Panc1 (cell line): ENCODE results near the gene SPACA7.

Experiments used
- SIN3A ChIP-seq: IDR thresholded peaks from 2 replicates; pipeline ENCODE4 v1.6.1; 2012; ENCODE audit warnings: low read depth, mild to moderate bottlenecking, low read length, moderate library complexity, borderline replicate concordance; ENCODE audit not compliant: insufficient read depth
- TCF7L2 ChIP-seq: IDR thresholded peaks from 2 replicates; pipeline ENCODE4 v1.6.1; 2011; ENCODE audit warnings: mild to moderate bottlenecking, low read depth, low read length, inconsistent platforms
- TF ChIP-seq, protein P1 (sequence below), 2 experiments: IDR thresholded peaks; 2 replicates each; pipeline ENCODE4 v1.6.1; 2011 to 2012; ENCODE audit warnings: low read depth in 2 of 2, control low read depth in 1 of 2, low read length in 1 of 2, mild to moderate bottlenecking in 1 of 2, moderate library complexity in 1 of 2; ENCODE audit not compliant: insufficient read depth in 1 of 2
- TF ChIP-seq, protein P2 (sequence below): fragments of 450-650 bp; IDR thresholded peaks from 2 replicates; pipeline ENCODE4 v1.5.1; 2017; ENCODE audit warnings: mild to moderate bottlenecking

DNA sequence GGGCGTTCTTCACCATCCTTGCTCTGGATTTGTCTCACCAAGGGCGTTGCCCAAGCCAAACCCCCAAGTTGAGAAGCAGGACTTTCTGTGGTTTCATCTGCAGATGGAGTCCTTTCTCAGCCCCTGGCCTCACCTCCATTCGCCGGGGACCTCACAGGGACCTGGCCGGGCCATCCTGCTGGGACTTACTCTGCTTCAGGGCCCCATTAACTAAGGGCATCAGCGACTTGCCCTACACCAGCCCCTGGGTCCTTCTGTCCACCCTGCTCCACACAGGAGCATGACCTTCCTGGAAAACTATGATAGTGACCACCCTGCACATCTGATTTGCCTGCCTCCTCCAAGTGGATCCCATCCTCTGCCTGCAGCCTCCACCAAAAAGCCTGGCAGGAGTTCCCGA lies 47.2 kb upstream of the SPACA7 start:
- TF ChIP-seq, protein P1, sequence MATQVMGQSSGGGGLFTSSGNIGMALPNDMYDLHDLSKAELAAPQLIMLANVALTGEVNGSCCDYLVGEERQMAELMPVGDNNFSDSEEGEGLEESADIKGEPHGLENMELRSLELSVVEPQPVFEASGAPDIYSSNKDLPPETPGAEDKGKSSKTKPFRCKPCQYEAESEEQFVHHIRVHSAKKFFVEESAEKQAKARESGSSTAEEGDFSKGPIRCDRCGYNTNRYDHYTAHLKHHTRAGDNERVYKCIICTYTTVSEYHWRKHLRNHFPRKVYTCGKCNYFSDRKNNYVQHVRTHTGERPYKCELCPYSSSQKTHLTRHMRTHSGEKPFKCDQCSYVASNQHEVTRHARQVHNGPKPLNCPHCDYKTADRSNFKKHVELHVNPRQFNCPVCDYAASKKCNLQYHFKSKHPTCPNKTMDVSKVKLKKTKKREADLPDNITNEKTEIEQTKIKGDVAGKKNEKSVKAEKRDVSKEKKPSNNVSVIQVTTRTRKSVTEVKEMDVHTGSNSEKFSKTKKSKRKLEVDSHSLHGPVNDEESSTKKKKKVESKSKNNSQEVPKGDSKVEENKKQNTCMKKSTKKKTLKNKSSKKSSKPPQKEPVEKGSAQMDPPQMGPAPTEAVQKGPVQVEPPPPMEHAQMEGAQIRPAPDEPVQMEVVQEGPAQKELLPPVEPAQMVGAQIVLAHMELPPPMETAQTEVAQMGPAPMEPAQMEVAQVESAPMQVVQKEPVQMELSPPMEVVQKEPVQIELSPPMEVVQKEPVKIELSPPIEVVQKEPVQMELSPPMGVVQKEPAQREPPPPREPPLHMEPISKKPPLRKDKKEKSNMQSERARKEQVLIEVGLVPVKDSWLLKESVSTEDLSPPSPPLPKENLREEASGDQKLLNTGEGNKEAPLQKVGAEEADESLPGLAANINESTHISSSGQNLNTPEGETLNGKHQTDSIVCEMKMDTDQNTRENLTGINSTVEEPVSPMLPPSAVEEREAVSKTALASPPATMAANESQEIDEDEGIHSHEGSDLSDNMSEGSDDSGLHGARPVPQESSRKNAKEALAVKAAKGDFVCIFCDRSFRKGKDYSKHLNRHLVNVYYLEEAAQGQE (IDR thresholded peaks at IDR 0.05; ENCODE audit: insufficient read depth in 1 of 2, low read depth in 2 of 2, low read length in 1 of 2) = no peak
- TF ChIP-seq, protein P2, sequence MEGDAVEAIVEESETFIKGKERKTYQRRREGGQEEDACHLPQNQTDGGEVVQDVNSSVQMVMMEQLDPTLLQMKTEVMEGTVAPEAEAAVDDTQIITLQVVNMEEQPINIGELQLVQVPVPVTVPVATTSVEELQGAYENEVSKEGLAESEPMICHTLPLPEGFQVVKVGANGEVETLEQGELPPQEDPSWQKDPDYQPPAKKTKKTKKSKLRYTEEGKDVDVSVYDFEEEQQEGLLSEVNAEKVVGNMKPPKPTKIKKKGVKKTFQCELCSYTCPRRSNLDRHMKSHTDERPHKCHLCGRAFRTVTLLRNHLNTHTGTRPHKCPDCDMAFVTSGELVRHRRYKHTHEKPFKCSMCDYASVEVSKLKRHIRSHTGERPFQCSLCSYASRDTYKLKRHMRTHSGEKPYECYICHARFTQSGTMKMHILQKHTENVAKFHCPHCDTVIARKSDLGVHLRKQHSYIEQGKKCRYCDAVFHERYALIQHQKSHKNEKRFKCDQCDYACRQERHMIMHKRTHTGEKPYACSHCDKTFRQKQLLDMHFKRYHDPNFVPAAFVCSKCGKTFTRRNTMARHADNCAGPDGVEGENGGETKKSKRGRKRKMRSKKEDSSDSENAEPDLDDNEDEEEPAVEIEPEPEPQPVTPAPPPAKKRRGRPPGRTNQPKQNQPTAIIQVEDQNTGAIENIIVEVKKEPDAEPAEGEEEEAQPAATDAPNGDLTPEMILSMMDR = no peak
- no peak for TF ChIP-seq SIN3A
- no peak for TF ChIP-seq TCF7L2
